Measurements from ENCODE around the gene SHF. TPM values are rescaled to one million over a fixed set of nuclear protein-coding genes. Genes with fewer than 3 reads are reported as not detected.

Gene SHF
- total RNA-seq, 1 donor from 2014 or later = 4.6 TPM

DNA sequence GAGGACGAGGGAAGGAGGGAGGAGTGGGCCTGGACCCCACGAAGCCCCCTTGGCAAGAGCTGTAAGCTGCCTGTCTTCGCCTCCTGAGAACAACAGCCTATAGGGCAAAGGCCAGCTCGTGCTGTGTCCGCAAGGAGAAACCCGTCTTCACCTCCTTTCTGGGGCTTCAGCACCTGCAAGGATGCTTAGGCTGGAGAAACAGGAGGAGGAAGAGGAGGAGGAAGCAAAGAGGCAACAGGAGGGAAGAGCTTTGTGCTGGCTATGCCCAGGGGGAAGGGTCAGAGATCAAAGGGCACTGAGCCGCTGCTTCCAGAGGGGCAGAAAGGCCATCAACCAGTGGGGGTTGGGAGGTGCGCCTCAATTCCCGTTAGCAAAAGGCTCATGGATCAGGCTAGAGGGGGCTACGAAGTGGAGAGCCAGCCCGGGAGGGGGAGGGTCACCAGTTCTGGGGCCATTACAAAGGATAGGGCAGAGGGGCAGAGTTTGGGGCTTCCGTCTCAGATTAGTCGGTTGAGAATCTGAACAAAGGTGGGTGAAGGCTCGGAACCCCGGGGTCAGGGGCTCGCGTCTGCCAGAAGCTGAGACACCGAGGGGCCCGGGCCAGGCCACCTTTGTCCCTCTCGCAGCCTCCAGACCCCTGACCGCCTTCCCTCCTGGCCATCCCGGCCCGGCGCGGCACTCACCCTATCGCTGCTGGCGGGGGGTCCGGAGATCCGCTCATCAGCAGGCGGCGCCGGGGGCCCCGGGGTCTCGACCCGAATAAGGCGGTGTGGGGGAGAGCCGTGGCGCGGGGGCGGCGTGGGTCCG, 792 bp downstream of the SHF start:
- Histone ChIP-seq H2AFZ (ENCODE audit: low read depth, low read length) (no peak overlapping the region), H3K27ac (ENCODE audit: low read depth, low read length) (no peak overlapping the region), H3K36me3 (ENCODE audit: insufficient read depth, low read length) (no peaks in the 10 kb centered on the region), H3K4me1 (ENCODE audit: insufficient read depth, low read length) (peaks cover 16% of the 10 kb centered on the region), H3K9me3 (ENCODE audit: insufficient read depth, low read depth, low read length) (no peaks in the 10 kb centered on the region), H3K9ac (ENCODE audit: low read length) (peak overlapping the region; percentile 50), H3K79me2 (ENCODE audit: insufficient read depth, low read length) (no peaks in the 10 kb centered on the region), H3K27me3 (ENCODE audit: insufficient read depth, low read length) (peaks cover 12% of the 10 kb centered on the region), H3K4me3 (ENCODE audit: insufficient read depth, low read depth, low read length) (peak overlapping the region; percentile 28), H3K4me2 (ENCODE audit: low read length) (peak overlapping the region; percentile 95), H4K20me1 (ENCODE audit: insufficient read depth, low read length) (peaks cover 11% of the 10 kb centered on the region)
- Mint-ChIP-seq H3K27ac (ENCODE audit: unreplicated experiment) (peak overlapping the region; percentile 16), H3K9me3 (ENCODE audit: unreplicated experiment) (peaks cover 3% of the 10 kb centered on the region), H3K4me3 (ENCODE audit: unreplicated experiment) (peak overlapping the region; percentile 85), H3K27me3 (ENCODE audit: low read depth, unreplicated experiment) (peaks cover 16% of the 10 kb centered on the region), H3K36me3 (ENCODE audit: low read depth, unreplicated experiment) (peaks cover 4% of the 10 kb centered on the region), H3K4me1 (ENCODE audit: low read depth, unreplicated experiment) (peaks cover 8% of the 10 kb centered on the region)
- no peak for DNase-seq (ENCODE audit: low read depth)
- TF ChIP-seq CTCF (IDR thresholded peaks at IDR 0.05; ENCODE audit: insufficient read depth, low read depth, low read length) (no peak), EZH2 (IDR thresholded peaks at IDR 0.05; ENCODE audit: insufficient read depth, low read length) (no peak)
- FAIRE-seq = no peak

- peak overlapping the region; percentile 71 for H3K27ac Mint-ChIP-seq (ENCODE audit: unreplicated experiment)
- Histone ChIP-seq H3K4me2 (ENCODE audit: low read length) (peak overlapping the region; percentile 95), H3K27me3 (ENCODE audit: insufficient read depth, low read length) (peaks cover 12% of the 10 kb centered on the region), H3K4me3 (ENCODE audit: insufficient read depth, low read depth, low read length) (no peak overlapping the region), H4K20me1 (ENCODE audit: insufficient read depth, low read length) (peaks cover 11% of the 10 kb centered on the region), H2AFZ (ENCODE audit: low read depth, low read length) (no peak overlapping the region), H3K9me3 (ENCODE audit: insufficient read depth, low read depth, low read length) (no peaks in the 10 kb centered on the region), H3K4me1 (ENCODE audit: insufficient read depth, low read length) (peaks cover 16% of the 10 kb centered on the region), H3K36me3 (ENCODE audit: insufficient read depth, low read length) (no peaks in the 10 kb centered on the region), H3K79me2 (ENCODE audit: insufficient read depth, low read length) (no peaks in the 10 kb centered on the region), H3K27ac (ENCODE audit: low read depth, low read length) (no peak overlapping the region), H3K9ac (ENCODE audit: low read length) (no peak overlapping the region)
- H3K4me3 Mint-ChIP-seq (ENCODE audit: unreplicated experiment) = peak overlapping the region; percentile 85
- peaks cover 8% of the 10 kb centered on the region for H3K4me1 Mint-ChIP-seq (ENCODE audit: low read depth, unreplicated experiment)
- H3K36me3 Mint-ChIP-seq (ENCODE audit: low read depth, unreplicated experiment) = peaks cover 4% of the 10 kb centered on the region
- peaks cover 16% of the 10 kb centered on the region for H3K27me3 Mint-ChIP-seq (ENCODE audit: low read depth, unreplicated experiment)
- TF ChIP-seq CTCF (IDR thresholded peaks at IDR 0.05; ENCODE audit: insufficient read depth, low read depth, low read length) = no peak
- TF ChIP-seq EZH2 (IDR thresholded peaks at IDR 0.05; ENCODE audit: insufficient read depth, low read length) = no peak
- DNase-seq (ENCODE audit: low read depth) (peak; percentile 15), FAIRE-seq (no peak)
- H3K9me3 Mint-ChIP-seq (ENCODE audit: unreplicated experiment) = peaks cover 3% of the 10 kb centered on the region
These were observed 1.6 kb downstream of the SHF start for GRCh38 chr15:45185903-45186770.
